Measurements from ENCODE around the gene SAMM50.

The SAMM50 gene

DNA sequence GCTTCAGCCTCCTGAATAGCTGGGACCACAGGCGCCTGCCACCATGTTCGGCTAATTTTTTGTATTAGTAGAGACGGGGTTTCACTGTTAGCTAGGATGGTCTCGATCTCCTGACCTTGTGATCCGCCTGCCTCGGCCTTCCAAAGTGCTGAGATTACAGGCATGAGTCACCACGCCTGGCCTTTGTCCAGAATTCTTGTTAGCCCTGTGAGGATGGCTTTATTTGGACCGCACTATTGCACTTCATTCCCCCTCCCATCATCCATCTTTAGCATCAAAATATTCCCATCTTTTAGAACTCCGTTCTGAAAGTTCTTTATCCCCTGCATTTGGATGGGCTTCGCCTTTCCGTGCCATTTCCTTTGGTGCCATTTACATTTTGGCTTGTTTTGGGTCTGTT is 2.6 kb downstream of the SAMM50 start:
- peaks cover 22% of the 10 kb centered on the region for H3K79me1 ChIP-seq (replicated peaks; ENCODE audit: low read length, poor library complexity, severe bottlenecking)
- WGBS = 84% methylated on average over 11 of the region's 11 CpGs

DNA sequence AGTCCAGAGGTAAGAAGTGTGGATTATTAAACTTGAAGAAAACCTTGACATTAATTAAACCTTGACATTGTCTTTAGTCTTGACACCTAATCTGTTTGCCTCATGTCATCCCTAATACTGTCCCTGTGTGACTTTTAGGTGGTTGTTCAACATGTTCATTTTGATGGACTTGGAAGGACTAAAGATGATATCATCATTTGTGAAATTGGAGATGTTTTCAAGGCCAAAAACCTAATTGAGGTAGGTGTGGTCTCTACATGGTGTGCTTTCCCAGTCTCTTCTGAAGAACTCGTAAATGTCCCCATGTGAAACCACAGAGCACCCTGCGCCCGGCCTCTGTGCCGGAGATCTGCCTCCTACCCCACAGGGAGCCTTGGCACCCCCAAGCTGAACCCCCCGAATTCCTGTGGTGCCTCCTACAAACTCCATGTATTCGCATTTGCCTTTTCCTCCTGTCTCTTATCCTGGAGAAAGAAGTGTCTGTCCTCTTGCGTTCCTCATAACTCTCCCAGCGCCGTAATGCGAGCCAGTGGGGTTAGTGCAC is 9.1 kb downstream of the SAMM50 start:
- Histone ChIP-seq H3K4me3 (ENCODE audit: insufficient read depth in 1 of 2, low read depth in 1 of 2, low read length in 2 of 2) (no peak overlapping the region), H3K4me2 (ENCODE audit: low read length, poor library complexity, severe bottlenecking) (no peak overlapping the region), H2AK5ac (ENCODE audit: low read length, severe bottlenecking) (no peak overlapping the region), H2AFZ (ENCODE audit: low read depth, low read length) (no peak overlapping the region), H4K91ac (ENCODE audit: low read length) (no peak overlapping the region), H3K79me1 (replicated peaks; ENCODE audit: low read length, poor library complexity, severe bottlenecking) (peaks cover 20% of the 10 kb centered on the region), H3K9ac (ENCODE audit: low read length) (no peak overlapping the region), H3K27ac (ENCODE audit: low read length, poor library complexity, severe bottlenecking) (no peak overlapping the region), H3K18ac (ENCODE audit: low read depth in 1 of 2, low read length in 2 of 2) (no peak overlapping the region), H3K27me3 (ENCODE audit: control insufficient read depth in 1 of 2, insufficient read depth in 1 of 2, low read length in 2 of 2) (no peaks in the 10 kb centered on the region), H4K8ac (ENCODE audit: low read length) (no peak overlapping the region), H3K9me3 (ENCODE audit: control insufficient read depth, low read length) (no peaks in the 10 kb centered on the region), H2BK120ac (ENCODE audit: low read depth, low read length) (no peak overlapping the region), H3K36me3 (ENCODE audit: control insufficient read depth in 1 of 2, insufficient read depth in 2 of 2, low read depth in 1 of 2, low read length in 2 of 2) (peaks cover 37 to 68% of the 10 kb centered on the region in 2 experiments), H3K4ac (ENCODE audit: low read depth in 1 of 2, low read length in 2 of 2) (no peak overlapping the region), H3K14ac (ENCODE audit: low read length in 2 of 2) (no peak overlapping the region), H3K23ac (ENCODE audit: low read length in 2 of 2) (no peak overlapping the region), H3K4me1 (ENCODE audit: control insufficient read depth, insufficient read depth, low read depth, low read length) (no peaks in the 10 kb centered on the region), H2BK5ac (ENCODE audit: low read depth, low read length, poor library complexity, severe bottlenecking) (no peak overlapping the region), H2BK15ac (ENCODE audit: low read depth, poor library complexity, severe bottlenecking) (no peak overlapping the region), H2BK12ac (ENCODE audit: low read length in 2 of 2) (no peak overlapping the region)
- WGBS = 98% methylated on average over 10 of the region's 10 CpGs
- no peak for DNase-seq

More for the DNA sequence above, 2.6 kb downstream of the SAMM50 start:
- Histone ChIP-seq H2BK12ac (ENCODE audit: low read length in 2 of 2) (no peak overlapping the region), H2AFZ (ENCODE audit: low read depth, low read length) (no peak overlapping the region), H2BK5ac (ENCODE audit: low read depth, low read length, poor library complexity, severe bottlenecking) (no peak overlapping the region), H4K91ac (ENCODE audit: low read length) (no peak overlapping the region), H4K8ac (ENCODE audit: low read length) (no peak overlapping the region), H3K23ac (ENCODE audit: low read length in 2 of 2) (no peak overlapping the region), H3K36me3 (ENCODE audit: control insufficient read depth in 1 of 2, insufficient read depth in 2 of 2, low read depth in 1 of 2, low read length in 2 of 2) (peaks cover 0 to 4% of the 10 kb centered on the region in 2 experiments), H3K4me2 (ENCODE audit: low read length, poor library complexity, severe bottlenecking) (no peak overlapping the region), H3K27me3 (ENCODE audit: control insufficient read depth in 1 of 2, insufficient read depth in 1 of 2, low read length in 2 of 2) (no peaks in the 10 kb centered on the region), H3K4ac (ENCODE audit: low read depth in 1 of 2, low read length in 2 of 2) (no peak overlapping the region), H3K9ac (ENCODE audit: low read length) (no peak overlapping the region), H3K27ac (ENCODE audit: low read length, poor library complexity, severe bottlenecking) (no peak overlapping the region), H3K4me3 (ENCODE audit: insufficient read depth in 1 of 2, low read depth in 1 of 2, low read length in 2 of 2) (no peak overlapping the region), H3K4me1 (ENCODE audit: control insufficient read depth, insufficient read depth, low read depth, low read length) (peaks cover 11% of the 10 kb centered on the region), H3K9me3 (ENCODE audit: control insufficient read depth, low read length) (no peaks in the 10 kb centered on the region), H2BK15ac (ENCODE audit: low read depth, poor library complexity, severe bottlenecking) (no peak overlapping the region), H3K14ac (ENCODE audit: low read length in 2 of 2) (no peak overlapping the region), H2BK120ac (ENCODE audit: low read depth, low read length) (no peak overlapping the region), H3K18ac (ENCODE audit: low read depth in 1 of 2, low read length in 2 of 2) (no peak overlapping the region), H2AK5ac (ENCODE audit: low read length, severe bottlenecking) (no peak overlapping the region)
- DNase-seq = peak; percentile 28

DNA sequence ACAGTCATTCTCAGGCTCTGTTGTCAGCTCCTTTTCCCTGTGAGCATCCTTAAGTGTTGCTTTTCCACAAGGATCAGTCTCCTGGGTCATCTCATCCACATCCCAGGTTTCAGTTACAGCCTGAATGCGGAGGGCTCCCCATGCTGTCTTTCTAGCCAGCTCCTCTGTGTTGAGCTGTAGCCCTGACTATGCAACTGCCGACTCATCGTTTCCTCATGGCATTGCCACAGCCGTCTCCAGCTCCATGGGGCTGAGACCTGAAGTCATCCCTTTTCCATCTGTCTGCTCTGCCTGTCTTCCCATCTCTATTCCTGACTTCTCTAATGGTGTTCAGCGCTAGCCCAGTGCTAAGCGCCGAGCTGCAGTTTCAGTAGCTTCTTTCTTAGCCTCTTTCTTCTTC is 11.8 kb downstream of the SAMM50 start:
- 96% methylated on average over 7 of the region's 7 CpGs for WGBS
- no peak overlapping the region for H3K18ac ChIP-seq (ENCODE audit: low read depth in 1 of 2, low read length in 2 of 2)
- no peak overlapping the region for H3K4me2 ChIP-seq (ENCODE audit: low read length, poor library complexity, severe bottlenecking)
- H3K14ac ChIP-seq (ENCODE audit: low read length in 2 of 2) = no peak overlapping the region
- no peak overlapping the region for H2AFZ ChIP-seq (ENCODE audit: low read depth, low read length)
- H3K9me3 ChIP-seq (ENCODE audit: control insufficient read depth, low read length) = no peaks in the 10 kb centered on the region
- H2BK120ac ChIP-seq (ENCODE audit: low read depth, low read length) = no peak overlapping the region
- H3K4me3 ChIP-seq (ENCODE audit: insufficient read depth in 1 of 2, low read depth in 1 of 2, low read length in 2 of 2) = no peak overlapping the region
- H3K27me3 ChIP-seq (ENCODE audit: control insufficient read depth in 1 of 2, insufficient read depth in 1 of 2, low read length in 2 of 2) = no peaks in the 10 kb centered on the region
- peak overlapping the region; percentile 45 for H4K8ac ChIP-seq (ENCODE audit: low read length)
- H3K27ac ChIP-seq (ENCODE audit: low read length, poor library complexity, severe bottlenecking) = no peak overlapping the region
- H3K36me3 ChIP-seq (ENCODE audit: control insufficient read depth in 1 of 2, insufficient read depth in 2 of 2, low read depth in 1 of 2, low read length in 2 of 2) = peaks cover 50 to 90% of the 10 kb centered on the region in 2 experiments
- H3K79me1 ChIP-seq (replicated peaks; ENCODE audit: low read length, poor library complexity, severe bottlenecking) = peaks cover 28% of the 10 kb centered on the region
- H2AK5ac ChIP-seq (ENCODE audit: low read length, severe bottlenecking) = no peak overlapping the region
- no peak overlapping the region for H2BK5ac ChIP-seq (ENCODE audit: low read depth, low read length, poor library complexity, severe bottlenecking)
- no peak overlapping the region for H2BK15ac ChIP-seq (ENCODE audit: low read depth, poor library complexity, severe bottlenecking)
- H3K9ac ChIP-seq (ENCODE audit: low read length) = no peak overlapping the region
- no peak overlapping the region for H3K4ac ChIP-seq (ENCODE audit: low read depth in 1 of 2, low read length in 2 of 2)
- H3K4me1 ChIP-seq (ENCODE audit: control insufficient read depth, insufficient read depth, low read depth, low read length) = no peaks in the 10 kb centered on the region
- no peak overlapping the region for H4K91ac ChIP-seq (ENCODE audit: low read length)
- DNase-seq = no peak
- no peak overlapping the region for H2BK12ac ChIP-seq (ENCODE audit: low read length in 2 of 2)
- H3K23ac ChIP-seq (ENCODE audit: low read length in 2 of 2) = no peak overlapping the region

DNA sequence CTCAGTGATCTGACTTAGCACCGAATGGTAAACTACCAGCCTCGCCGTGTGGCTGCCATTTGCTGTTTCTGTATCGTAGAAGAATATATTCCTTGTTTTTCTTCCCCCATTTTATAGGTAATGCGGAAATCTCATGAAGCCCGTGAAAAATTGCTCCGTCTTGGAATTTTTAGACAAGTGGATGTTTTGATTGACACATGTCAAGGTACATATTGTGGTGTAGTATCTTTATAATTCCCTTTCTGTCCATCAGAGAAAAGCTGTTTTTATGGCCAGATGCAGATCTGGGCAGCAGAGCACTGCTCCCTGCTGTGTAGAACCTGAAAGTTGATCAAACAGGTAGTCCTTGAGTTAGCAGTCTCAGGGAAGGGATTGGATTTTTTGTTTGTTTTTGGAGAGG is 13.4 kb downstream of the SAMM50 start:
- H3K18ac ChIP-seq (ENCODE audit: low read depth in 1 of 2, low read length in 2 of 2) = no peak overlapping the region

More for the DNA sequence above, 13.4 kb downstream of the SAMM50 start:
- Histone ChIP-seq H3K14ac (ENCODE audit: low read length in 2 of 2) (no peak overlapping the region), H3K4me2 (ENCODE audit: low read length, poor library complexity, severe bottlenecking) (no peak overlapping the region), H2AFZ (ENCODE audit: low read depth, low read length) (no peak overlapping the region), H3K9ac (ENCODE audit: low read length) (no peak overlapping the region), H2BK120ac (ENCODE audit: low read depth, low read length) (no peak overlapping the region), H3K23ac (ENCODE audit: low read length in 2 of 2) (no peak overlapping the region), H3K4me3 (ENCODE audit: insufficient read depth in 1 of 2, low read depth in 1 of 2, low read length in 2 of 2) (no peak overlapping the region), H2BK5ac (ENCODE audit: low read depth, low read length, poor library complexity, severe bottlenecking) (no peak overlapping the region), H3K27ac (ENCODE audit: low read length, poor library complexity, severe bottlenecking) (no peak overlapping the region), H3K27me3 (ENCODE audit: control insufficient read depth in 1 of 2, insufficient read depth in 1 of 2, low read length in 2 of 2) (no peaks in the 10 kb centered on the region), H3K79me1 (replicated peaks; ENCODE audit: low read length, poor library complexity, severe bottlenecking) (peaks cover 27% of the 10 kb centered on the region), H2BK12ac (ENCODE audit: low read length in 2 of 2) (no peak overlapping the region), H2AK5ac (ENCODE audit: low read length, severe bottlenecking) (no peak overlapping the region), H4K8ac (ENCODE audit: low read length) (no peak overlapping the region), H4K91ac (ENCODE audit: low read length) (no peak overlapping the region), H3K36me3 (ENCODE audit: control insufficient read depth in 1 of 2, insufficient read depth in 2 of 2, low read depth in 1 of 2, low read length in 2 of 2) (peaks cover 57 to 98% of the 10 kb centered on the region in 2 experiments), H3K4me1 (ENCODE audit: control insufficient read depth, insufficient read depth, low read depth, low read length) (no peaks in the 10 kb centered on the region), H3K4ac (ENCODE audit: low read depth in 1 of 2, low read length in 2 of 2) (no peak overlapping the region), H2BK15ac (ENCODE audit: low read depth, poor library complexity, severe bottlenecking) (no peak overlapping the region), H3K9me3 (ENCODE audit: control insufficient read depth, low read length) (no peaks in the 10 kb centered on the region)
- WGBS = 100% methylated on average over 6 of the region's 7 CpGs
- DNase-seq = no peak

Data from mesenchymal stem cell (in vitro differentiated cells and primary cell).